ENCODE data around the gene LIMK1. TPM values are rescaled to one million over a fixed set of nuclear protein-coding genes. Genes with fewer than 3 reads are reported as not detected.

The LIMK1 gene
- polyA plus RNA-seq, 1 donor (not counting 4 experiments of a cell fraction or from before 2014, with no cell fraction given), result 13.3 TPM

- no peak for TF ChIP-seq EZH2 (IDR thresholded peaks at IDR 0.05; ENCODE audit: low read length)
- no peak for TF ChIP-seq CTCF (optimal IDR thresholded peaks at IDR 0.05 in 1 of 3, IDR thresholded peaks at IDR 0.05 in 1 of 3, conservative IDR thresholded peaks at IDR 0.05 in 1 of 3; ENCODE audit: extremely low read depth in 1 of 3, insufficient read depth in 2 of 3, low read length in 3 of 3)
- Histone ChIP-seq H3K4me3 (ENCODE audit: control insufficient read depth in 2 of 3, extremely low read depth in 1 of 3, insufficient read depth in 2 of 3, low read depth in 1 of 3, low read length in 3 of 3) (no peak overlapping the region), H3K36me3 (ENCODE audit: control insufficient read depth in 2 of 2, extremely low read depth in 1 of 2, insufficient read depth in 2 of 2, low read length in 2 of 2) (no peaks in the 10 kb centered on the region), H3K4me2 (ENCODE audit: control insufficient read depth, extremely low read depth, insufficient read depth, low read depth, low read length) (no peak overlapping the region), H3K4me1 (ENCODE audit: control insufficient read depth, extremely low read depth, insufficient read depth, low read length) (peaks cover 3% of the 10 kb centered on the region), H2AFZ (ENCODE audit: control insufficient read depth, low read length) (no peak overlapping the region), H3K79me2 (ENCODE audit: control insufficient read depth, insufficient read depth, low read length) (no peaks in the 10 kb centered on the region), H3K9me3 (ENCODE audit: control insufficient read depth, low read depth, low read length) (no peaks in the 10 kb centered on the region), H3K27ac (ENCODE audit: control insufficient read depth, insufficient read depth, low read length) (no peak overlapping the region), H3K9me1 (ENCODE audit: control insufficient read depth, extremely low read depth, insufficient read depth, low read length) (no peaks in the 10 kb centered on the region), H3K9ac (ENCODE audit: control insufficient read depth, extremely low read depth, insufficient read depth, low read length) (no peak overlapping the region), H3K27me3 (ENCODE audit: control insufficient read depth, extremely low read depth, insufficient read depth, low read length) (no peaks in the 10 kb centered on the region), H4K20me1 (ENCODE audit: control insufficient read depth, extremely low read depth, insufficient read depth, low read length) (no peaks in the 10 kb centered on the region)
- FAIRE-seq (no peak), DNase-seq (ENCODE audit: low read depth, low spot score) (no peak)
- dilution Hi-C loops (cut with MboI; ENCODE audit: extremely low pct_ligation_motif_present, low sequenced_read_pairs), result no loop called here
Observed at GRCh38 chr7:74078461-74078860, 5.1 kb upstream of the LIMK1 start.

- peaks cover 2% of the 10 kb centered on the region for H3K79me2 ChIP-seq (ENCODE audit: control insufficient read depth, insufficient read depth, low read length)
- H3K4me2 ChIP-seq (ENCODE audit: control insufficient read depth, extremely low read depth, insufficient read depth, low read depth, low read length), result peak overlapping the region; percentile 58
- peaks cover 3 to 12% of the 10 kb centered on the region in 2 experiments for H3K36me3 ChIP-seq (ENCODE audit: control insufficient read depth in 2 of 2, extremely low read depth in 1 of 2, insufficient read depth in 2 of 2, low read length in 2 of 2)
- peak overlapping the region; percentile 22 for H3K9ac ChIP-seq (ENCODE audit: control insufficient read depth, extremely low read depth, insufficient read depth, low read length)
- H3K9me1 ChIP-seq (ENCODE audit: control insufficient read depth, extremely low read depth, insufficient read depth, low read length), result no peaks in the 10 kb centered on the region
- DNase-seq (ENCODE audit: low read depth, low spot score), result no peak
- H4K20me1 ChIP-seq (ENCODE audit: control insufficient read depth, extremely low read depth, insufficient read depth, low read length), result no peaks in the 10 kb centered on the region
- FAIRE-seq, result no peak
- TF ChIP-seq EZH2 (IDR thresholded peaks at IDR 0.05; ENCODE audit: low read length), result no peak
- no peak for TF ChIP-seq CTCF (optimal IDR thresholded peaks at IDR 0.05 in 1 of 3, IDR thresholded peaks at IDR 0.05 in 1 of 3, conservative IDR thresholded peaks at IDR 0.05 in 1 of 3; ENCODE audit: extremely low read depth in 1 of 3, insufficient read depth in 2 of 3, low read length in 3 of 3)
- no peak overlapping the region for H2AFZ ChIP-seq (ENCODE audit: control insufficient read depth, low read length)
- H3K4me1 ChIP-seq (ENCODE audit: control insufficient read depth, extremely low read depth, insufficient read depth, low read length), result peaks cover 14% of the 10 kb centered on the region
- H3K9me3 ChIP-seq (ENCODE audit: control insufficient read depth, low read depth, low read length), result no peaks in the 10 kb centered on the region
- dilution Hi-C loops (cut with MboI; ENCODE audit: extremely low pct_ligation_motif_present, low sequenced_read_pairs), result no loop called here
- no peak overlapping the region for H3K4me3 ChIP-seq (ENCODE audit: control insufficient read depth in 2 of 3, extremely low read depth in 1 of 3, insufficient read depth in 2 of 3, low read depth in 1 of 3, low read length in 3 of 3)
- H3K27me3 ChIP-seq (ENCODE audit: control insufficient read depth, extremely low read depth, insufficient read depth, low read length), result no peaks in the 10 kb centered on the region
- H3K27ac ChIP-seq (ENCODE audit: control insufficient read depth, insufficient read depth, low read length), result no peak overlapping the region
Observed at GRCh38 chr7:74082770-74083116, 861 bp upstream of the LIMK1 start.
